A673 (cell line): ENCODE measurements around the gene GLI3.

Experiments used
- CTCF ChIP-seq: fragments of 300-800, 200-600 bp; sonication (generic); conservative IDR thresholded peaks from 2 replicates; pipeline ENCODE4 v1.5.1; 2017; ENCODE audit warnings: low read depth, mild to moderate bottlenecking, antibody characterized with exemption, low read length, moderate library complexity, mixed read lengths
- EZH2 ChIP-seq: fragments of 200-600 bp; sonication (generic); IDR thresholded peaks from 2 replicates; pipeline ENCODE4 v1.6.1; 2017; ENCODE audit warnings: borderline replicate concordance, low read depth, mild to moderate bottlenecking, mixed read lengths, antibody characterized with exemption, low read length; ENCODE audit not compliant: poor library complexity, severe bottlenecking

- TF ChIP-seq CTCF (no peak), EZH2 (no peak)
These were observed 201.8 kb downstream of the GLI3 start for GRCh38 chr7:42035210-42035609.
